Measurements from ENCODE around the gene CREBZF.

- TF ChIP-seq ZNF217 (CRISPR knock-in tag; IDR thresholded peaks at IDR 0.05) (no peak), CREB5 (CRISPR knock-in tag; IDR thresholded peaks at IDR 0.05) (no peak), CTCF (IDR thresholded peaks at IDR 0.05 in 2 of 3, conservative IDR thresholded peaks at IDR 0.05 in 1 of 3; ENCODE audit: insufficient read depth in 2 of 3, low read depth in 1 of 3, low read length in 3 of 3) (no peak), BACH1 (tag; IDR thresholded peaks at IDR 0.05) (no peak), ZEB2 (IDR thresholded peaks at IDR 0.05) (no peak), MEF2D (tag; conservative IDR thresholded peaks at IDR 0.05; ENCODE audit: low read depth) (no peak), HDAC3 (IDR thresholded peaks at IDR 0.05; ENCODE audit: borderline replicate concordance, partially characterized antibody) (no peak), ELF1 (tag; IDR thresholded peaks at IDR 0.05) (no peak), FOXO4 (CRISPR knock-in tag; IDR thresholded peaks at IDR 0.05) (no peak), ZNF408 (CRISPR knock-in tag; IDR thresholded peaks at IDR 0.05; ENCODE audit: low read depth) (no peak), ATF3 (IDR thresholded peaks at IDR 0.05) (no peak), ATF3 (CRISPR knock-in tag; conservative IDR thresholded peaks at IDR 0.05) (no peak)
Observed at GRCh38 chr11:85666687-85667086, 1.8 kb upstream of the CREBZF start.

All from K562 (cell line).